DND-41 (cell line): ENCODE results near the gene ABHD16A.

ENCODE experiments used
- ATAC-seq: fragments of 200-7000 bp; cut with Tn5 transposase; 3 replicates; pipeline ENCODE4 v1.9.1; 2021; ENCODE audit warnings: low read depth; ENCODE audit not compliant: insufficient read depth
- DNase-seq: peaks from one replicate; pipeline ENCODE4 v3.0.0-alpha.2; 2020
- H2AFZ ChIP-seq: 2 replicates; pipeline ENCODE4 v1.6.0; 2012; ENCODE audit warnings: low read depth, low read length
- H3K27ac ChIP-seq: 2 replicates; pipeline ENCODE4 v1.5.1; 2012; ENCODE audit warnings: low read length, inconsistent platforms
- H3K27me3 ChIP-seq: fragments of 200-600 bp; sonication (generic); 2 replicates; pipeline ENCODE4 v1.6.0; 2012; ENCODE audit warnings: low read length, mild to moderate bottlenecking, inconsistent platforms; ENCODE audit not compliant: insufficient read depth, poor library complexity
- H3K36me3 ChIP-seq: 2 replicates; pipeline ENCODE4 v1.5.1; 2012; ENCODE audit warnings: low read length, inconsistent platforms; ENCODE audit not compliant: insufficient read depth
- H3K4me1 ChIP-seq: 2 replicates; pipeline ENCODE4 v1.5.1; 2012; ENCODE audit warnings: mild to moderate bottlenecking, low read length; ENCODE audit not compliant: insufficient read depth
- H3K4me2 ChIP-seq: 2 replicates; pipeline ENCODE4 v1.6.0; 2012; ENCODE audit warnings: mild to moderate bottlenecking, moderate library complexity, low read length, inconsistent platforms; ENCODE audit not compliant: insufficient read depth
- H3K4me3 ChIP-seq, 2 experiments: fragments of 200-600 bp in 1 of 2; shearing (Covaris generic) in 1 of 2; 2 replicates each; pipeline ENCODE4 v1.5.1; 2012 to 2016; ENCODE audit warnings: inconsistent platforms in 2 of 2, low read length in 2 of 2, mild to moderate bottlenecking in 2 of 2, low read depth in 1 of 2, moderate library complexity in 1 of 2
- H3K79me2 ChIP-seq: 2 replicates; pipeline ENCODE4 v1.6.0; 2012; ENCODE audit warnings: low read length, inconsistent platforms; ENCODE audit not compliant: insufficient read depth
- H3K9ac ChIP-seq: 2 replicates; pipeline ENCODE4 v1.6.0; 2012; ENCODE audit warnings: low read depth, mild to moderate bottlenecking, inconsistent platforms, low read length, moderate library complexity
- H3K9me3 ChIP-seq: 2 replicates; pipeline ENCODE4 v1.5.1; 2012; ENCODE audit warnings: low read length, moderate library complexity, mild to moderate bottlenecking, inconsistent platforms; ENCODE audit not compliant: insufficient read depth, severe bottlenecking
- H4K20me1 ChIP-seq: 2 replicates; pipeline ENCODE4 v1.6.0; 2012; ENCODE audit warnings: low read length; ENCODE audit not compliant: insufficient read depth
- EZH2 ChIP-seq: IDR thresholded peaks from 3 replicates; pipeline ENCODE4 v1.6.1; 2012; ENCODE audit warnings: borderline replicate concordance, low read depth, mild to moderate bottlenecking, moderate library complexity, low read length, inconsistent platforms; ENCODE audit not compliant: severe bottlenecking
- TF ChIP-seq, protein P1 (sequence below): IDR thresholded peaks from 2 replicates; pipeline ENCODE4 v1.5.1; 2012; ENCODE audit warnings: borderline replicate concordance, low read length, moderate library complexity, mild to moderate bottlenecking; ENCODE audit not compliant: poor library complexity, severe bottlenecking; ENCODE audit errors: extremely low read depth

Gene ABHD16A

DNA sequence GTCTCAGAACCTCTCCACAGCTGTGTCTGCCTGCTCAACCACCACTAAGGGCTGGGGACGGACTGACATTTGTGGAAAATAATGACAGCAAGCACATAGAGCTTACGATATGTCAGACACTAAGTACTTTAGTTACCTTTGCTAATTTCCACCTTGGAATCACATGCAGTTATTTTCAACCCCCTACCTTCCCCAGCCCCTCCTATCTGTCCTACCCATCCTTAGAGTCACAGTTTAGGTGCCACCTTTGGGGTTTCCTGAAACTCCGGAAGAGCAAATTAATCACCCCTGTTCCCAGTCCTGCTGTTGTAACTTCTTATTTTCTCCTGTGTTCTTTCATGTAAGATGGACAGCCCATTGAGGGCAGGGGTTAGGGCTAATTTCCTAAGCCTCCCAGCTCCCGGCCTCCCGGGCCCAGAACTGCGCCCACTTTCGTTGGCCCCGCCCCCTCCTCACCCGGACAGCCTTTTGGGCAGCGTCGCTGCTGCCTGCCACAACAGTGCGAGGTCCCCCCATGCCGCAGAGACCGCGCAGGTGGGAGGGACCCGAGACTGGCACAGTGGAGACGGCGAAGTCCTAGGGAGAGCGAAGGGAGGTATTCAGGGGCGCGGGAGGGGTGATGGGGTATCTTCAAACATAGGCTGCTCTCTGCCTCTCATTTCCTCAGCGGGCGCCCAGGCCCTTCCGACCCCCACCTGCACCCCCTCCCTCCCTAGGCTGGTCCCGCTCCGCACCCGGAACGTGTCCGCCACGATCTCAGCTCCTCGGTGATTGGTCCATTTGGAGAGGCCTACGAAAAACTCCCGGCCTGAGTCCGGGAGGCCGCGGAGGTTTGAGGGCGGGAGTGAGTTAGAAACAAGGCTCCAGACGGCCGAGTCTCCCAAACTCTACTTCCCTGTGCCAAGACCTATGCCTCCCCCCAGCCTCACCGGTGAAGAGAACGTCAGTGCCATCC is 24.9 kb upstream of the ABHD16A start:
- TF ChIP-seq, protein P1, sequence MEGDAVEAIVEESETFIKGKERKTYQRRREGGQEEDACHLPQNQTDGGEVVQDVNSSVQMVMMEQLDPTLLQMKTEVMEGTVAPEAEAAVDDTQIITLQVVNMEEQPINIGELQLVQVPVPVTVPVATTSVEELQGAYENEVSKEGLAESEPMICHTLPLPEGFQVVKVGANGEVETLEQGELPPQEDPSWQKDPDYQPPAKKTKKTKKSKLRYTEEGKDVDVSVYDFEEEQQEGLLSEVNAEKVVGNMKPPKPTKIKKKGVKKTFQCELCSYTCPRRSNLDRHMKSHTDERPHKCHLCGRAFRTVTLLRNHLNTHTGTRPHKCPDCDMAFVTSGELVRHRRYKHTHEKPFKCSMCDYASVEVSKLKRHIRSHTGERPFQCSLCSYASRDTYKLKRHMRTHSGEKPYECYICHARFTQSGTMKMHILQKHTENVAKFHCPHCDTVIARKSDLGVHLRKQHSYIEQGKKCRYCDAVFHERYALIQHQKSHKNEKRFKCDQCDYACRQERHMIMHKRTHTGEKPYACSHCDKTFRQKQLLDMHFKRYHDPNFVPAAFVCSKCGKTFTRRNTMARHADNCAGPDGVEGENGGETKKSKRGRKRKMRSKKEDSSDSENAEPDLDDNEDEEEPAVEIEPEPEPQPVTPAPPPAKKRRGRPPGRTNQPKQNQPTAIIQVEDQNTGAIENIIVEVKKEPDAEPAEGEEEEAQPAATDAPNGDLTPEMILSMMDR = no peak
- no peak for TF ChIP-seq EZH2
- no peak for ATAC-seq

DNA sequence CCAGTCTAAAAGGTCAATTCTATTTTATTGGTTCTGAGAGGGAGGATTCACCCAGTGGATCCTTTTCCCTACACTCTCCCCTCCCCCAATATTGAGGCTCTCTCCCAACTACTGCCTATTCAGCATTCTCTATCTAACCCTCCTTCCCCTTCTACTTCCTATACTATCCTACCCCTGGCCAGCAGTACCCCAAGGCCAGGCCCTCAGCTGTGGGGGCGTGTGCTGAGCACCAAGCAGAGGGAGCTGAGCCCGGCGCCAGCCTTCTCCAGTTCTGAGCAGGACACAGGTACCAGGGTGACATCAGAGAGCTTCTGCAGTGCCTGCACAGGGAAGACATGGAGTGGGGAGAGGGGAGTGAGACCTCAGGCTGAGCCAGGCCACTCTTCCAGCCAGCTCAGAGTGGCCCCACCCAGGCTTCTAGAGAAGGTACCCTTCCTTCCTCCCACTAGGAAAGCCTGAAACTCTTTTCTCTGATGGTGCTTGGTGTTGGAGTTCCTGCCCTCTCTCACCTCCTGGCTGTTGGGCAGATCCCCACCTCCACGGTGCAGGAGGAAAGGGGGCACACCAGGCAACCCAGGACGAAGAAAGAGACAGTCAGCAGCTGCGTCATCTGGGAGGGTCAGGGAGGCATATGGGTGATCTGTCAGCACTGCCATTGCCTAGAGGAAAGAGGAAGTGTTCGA is 24.1 kb upstream of the ABHD16A start:
- Histone ChIP-seq H3K9ac (no peak overlapping the region), H2AFZ (no peak overlapping the region), H3K4me2 (no peak overlapping the region), H3K36me3 (peaks cover 34% of the 10 kb centered on the region), H4K20me1 (no peaks in the 10 kb centered on the region), H3K4me3 (no peak overlapping the region), H3K27ac (no peak overlapping the region), H3K4me1 (peaks cover 23% of the 10 kb centered on the region), H3K9me3 (no peaks in the 10 kb centered on the region), H3K79me2 (peaks cover 4% of the 10 kb centered on the region; the same call in 1 of the 2 replicates), H3K27me3 (no peaks in the 10 kb centered on the region)
- ATAC-seq = no peak
- DNase-seq = no peak
- TF ChIP-seq, protein P1 = no peak
- no peak for TF ChIP-seq EZH2

More for the DNA sequence above, 24.9 kb upstream of the ABHD16A start:
- Histone ChIP-seq H3K27me3 (no peaks in the 10 kb centered on the region), H3K79me2 (peaks cover 4% of the 10 kb centered on the region; the same call in 1 of the 2 replicates), H3K27ac (no peak overlapping the region), H3K4me3 (no peak overlapping the region), H2AFZ (no peak overlapping the region), H3K4me1 (peaks cover 23% of the 10 kb centered on the region), H3K9ac (no peak overlapping the region), H4K20me1 (no peaks in the 10 kb centered on the region), H3K4me2 (no peak overlapping the region), H3K9me3 (no peaks in the 10 kb centered on the region), H3K36me3 (peaks cover 40% of the 10 kb centered on the region)
- DNase-seq = no peak

DNA sequence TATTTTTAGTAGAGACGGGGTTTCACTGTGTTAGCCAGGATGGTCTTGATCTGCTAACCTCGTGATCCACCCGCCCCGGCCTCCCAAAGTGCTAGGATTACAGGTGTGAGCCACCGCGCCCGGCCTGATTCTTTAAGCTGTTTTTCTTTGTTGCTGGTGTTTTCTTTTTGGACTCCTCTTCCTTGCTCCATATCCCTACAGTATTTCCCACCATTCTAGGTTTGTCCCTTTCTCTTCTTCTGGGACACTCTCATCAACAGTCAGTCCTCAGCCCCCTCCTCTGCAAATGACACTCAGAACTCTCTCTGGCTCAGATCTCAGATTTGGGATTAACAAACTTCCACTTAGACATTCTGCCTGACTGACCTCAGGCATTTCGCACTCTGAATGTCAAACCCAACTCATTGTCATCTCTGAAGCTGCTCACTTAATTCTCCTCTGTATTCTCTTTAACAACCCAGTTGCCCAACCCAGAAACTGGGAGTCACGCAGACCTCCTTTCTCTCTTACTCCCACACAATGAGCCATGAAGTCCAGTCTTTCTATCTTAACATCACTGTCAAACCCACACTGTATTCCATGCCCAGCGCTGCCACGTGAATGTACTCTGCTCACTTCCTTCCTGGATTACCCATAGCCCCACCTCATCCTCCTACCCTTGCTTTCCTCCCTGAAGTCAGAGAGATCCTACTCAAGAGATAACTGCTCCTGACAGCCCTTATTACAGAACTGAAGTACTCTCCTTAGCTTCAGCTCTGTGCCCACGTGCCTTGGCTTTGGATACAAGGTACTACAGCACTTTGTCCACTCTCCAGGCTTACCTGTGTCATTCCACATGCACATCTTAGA is 22.6 kb upstream of the ABHD16A start:
- ATAC-seq = no peak
- no peak overlapping the region for H3K4me2 ChIP-seq
- no peak overlapping the region for H3K4me3 ChIP-seq
- H3K27me3 ChIP-seq = no peaks in the 10 kb centered on the region
- H3K79me2 ChIP-seq = peaks cover 4% of the 10 kb centered on the region; the same call in 1 of the 2 replicates
- peaks cover 22% of the 10 kb centered on the region for H3K36me3 ChIP-seq
- H3K27ac ChIP-seq = no peak overlapping the region
- H3K4me1 ChIP-seq = peaks cover 23% of the 10 kb centered on the region
- H4K20me1 ChIP-seq = no peaks in the 10 kb centered on the region
- no peak for TF ChIP-seq EZH2
- TF ChIP-seq, protein P1 = no peak
- H2AFZ ChIP-seq = no peak overlapping the region
- H3K9ac ChIP-seq = no peak overlapping the region
- no peak for DNase-seq
- H3K9me3 ChIP-seq = no peaks in the 10 kb centered on the region
